NCI-H524 (cell line): ENCODE measurements around the gene USP7.
A peak's percentile ranks its signal among the peaks of the same experiment; 100 is the strongest.

ENCODE experiments used
- DNase-seq, 2 experiments: peaks; one replicate each; lab custom pipeline; 2025; lab: John Stamatoyannopoulos, UW

The USP7 gene

GRCh38 chr16:8952281-8952751, 11.4 kb downstream of the USP7 start:
- DNase-seq: no peak

GRCh38 chr16:8951447-8952280, 12.0 kb downstream of the USP7 start:
- no peak for DNase-seq

- no peak for DNase-seq
Observed at GRCh38 chr16:8950580-8951077, 13.1 kb downstream of the USP7 start.

GRCh38 chr16:8949536-8950418, 13.9 kb downstream of the USP7 start:
- DNase-seq: no peak

- no peak for DNase-seq
Observed at GRCh38 chr16:8948831-8949230, 14.9 kb downstream of the USP7 start.

GRCh38 chr16:8948069-8948593, 15.6 kb downstream of the USP7 start:
- no peak for DNase-seq

GRCh38 chr16:8946544-8946943, 17.2 kb downstream of the USP7 start:
- peak; percentile 77 to 82 for DNase-seq

GRCh38 chr16:8945626-8946296, 17.9 kb downstream of the USP7 start:
- no peak for DNase-seq

- DNase-seq: no peak
Observed at GRCh38 chr16:8943966-8944759, 19.5 kb downstream of the USP7 start.

GRCh38 chr16:8943001-8943763, 20.5 kb downstream of the USP7 start:
- DNase-seq: peak in 1 of 2 experiments; percentile 15

- no peak for DNase-seq
Observed at GRCh38 chr16:8941718-8942344, 21.9 kb downstream of the USP7 start.

- DNase-seq: peak; percentile 38 to 77
Observed at GRCh38 chr16:8937803-8938202, 25.9 kb downstream of the USP7 start.

- DNase-seq: peak; percentile 17 to 52
Observed at GRCh38 chr16:8936421-8936820, 27.3 kb downstream of the USP7 start.

GRCh38 chr16:8935989-8936388, 27.7 kb downstream of the USP7 start:
- peak in 1 of 2 experiments; percentile 33 for DNase-seq

- no peak for DNase-seq
Observed at GRCh38 chr16:8934601-8935000, 29.1 kb downstream of the USP7 start.

- no peak for DNase-seq
Observed at GRCh38 chr16:8931859-8932258, 31.8 kb downstream of the USP7 start.

GRCh38 chr16:8929086-8929748, 34.5 kb downstream of the USP7 start:
- peak in 1 of 2 experiments; percentile 18 for DNase-seq

GRCh38 chr16:8928467-8928957, 35.2 kb downstream of the USP7 start:
- no peak for DNase-seq

- DNase-seq: no peak
Observed at GRCh38 chr16:8926827-8927226, 36.9 kb downstream of the USP7 start.
